ENCODE measurements around the gene PER1. TPM values are rescaled to one million over a fixed set of nuclear protein-coding genes. Genes with fewer than 3 reads are reported as not detected.
A peak's percentile ranks its signal among the peaks of the same experiment; 100 is the strongest.

PER1 gene
- total RNA-seq, 1 experiment from 2014 or later, result 9.7 TPM

DNA sequence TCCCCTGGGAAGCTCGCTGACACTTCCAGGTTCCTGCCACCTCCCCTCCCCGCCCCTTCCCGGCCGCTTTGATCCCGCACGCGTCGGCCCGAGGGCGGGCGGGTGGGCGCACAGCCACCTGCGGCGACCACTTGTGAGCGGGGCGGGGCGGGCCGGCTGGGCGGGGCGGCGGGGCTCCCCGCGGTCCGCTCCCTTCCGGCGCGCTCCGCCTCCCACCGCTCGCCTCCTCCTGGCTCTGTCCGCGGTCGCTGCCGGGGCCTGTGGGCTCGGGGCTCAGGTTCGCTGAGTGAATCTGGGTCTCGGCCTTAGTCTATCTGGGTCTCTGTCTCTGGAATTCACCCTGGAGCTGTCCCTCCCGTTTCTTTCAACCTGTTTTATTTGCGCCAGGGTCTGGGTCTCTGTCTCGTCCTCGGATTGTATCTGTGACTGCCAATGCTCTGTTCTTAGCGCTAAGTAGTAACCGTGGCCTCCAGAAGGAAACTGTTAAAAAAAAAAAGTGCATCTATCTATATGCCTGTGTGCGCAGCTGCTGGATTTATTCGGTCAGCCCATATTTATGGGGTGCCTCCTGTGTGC lies 25.6 kb downstream of the PER1 start:
- DNase-seq (ENCODE audit: low read depth, low spot score), result peak; percentile 61

DNA sequence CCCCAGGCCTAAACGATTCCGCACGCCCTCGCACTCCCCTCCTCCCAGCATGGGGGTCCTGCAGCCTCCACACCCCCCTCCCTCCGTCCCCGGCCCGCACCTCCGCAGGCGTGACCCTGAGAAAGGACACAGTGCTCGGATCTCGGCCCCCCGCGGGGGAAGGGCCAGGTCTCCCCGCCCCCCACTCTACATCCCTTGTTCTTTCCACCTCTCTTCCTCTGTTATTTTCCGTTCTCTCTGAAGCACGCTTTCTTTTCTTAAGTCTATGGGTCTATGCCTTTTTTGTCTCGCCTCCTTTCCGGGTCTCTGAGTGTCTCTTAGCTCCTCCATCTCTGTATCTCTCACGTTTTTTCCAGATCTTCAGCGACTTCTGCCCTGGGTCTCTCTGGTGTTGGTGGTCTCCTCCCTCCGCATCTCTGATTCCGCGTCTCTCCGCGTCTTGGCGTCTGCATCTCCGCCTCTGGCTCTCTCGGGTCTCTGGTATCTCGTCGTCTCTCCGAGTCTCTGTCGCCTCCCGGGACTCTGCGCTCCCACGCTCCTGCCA lies 26.2 kb downstream of the PER1 start:
- in situ Hi-C loops (cut with HindIII; ENCODE audit: low pct_unique_long_range_greater_than_20kb, low sequenced_read_pairs), result no loop called here
- DNase-seq (ENCODE audit: low read depth, low spot score), result peak; percentile 53

More for the DNA sequence above, 25.6 kb downstream of the PER1 start:
- in situ Hi-C loops (cut with HindIII; ENCODE audit: low pct_unique_long_range_greater_than_20kb, low sequenced_read_pairs), result no loop called here

- in situ Hi-C loops (cut with HindIII; ENCODE audit: low pct_unique_long_range_greater_than_20kb, low sequenced_read_pairs), result no loop called here
- peak; percentile 85 for DNase-seq (ENCODE audit: low read depth, low spot score)
Observed at GRCh38 chr17:8125154-8125946, 26.9 kb downstream of the PER1 start.

DNA sequence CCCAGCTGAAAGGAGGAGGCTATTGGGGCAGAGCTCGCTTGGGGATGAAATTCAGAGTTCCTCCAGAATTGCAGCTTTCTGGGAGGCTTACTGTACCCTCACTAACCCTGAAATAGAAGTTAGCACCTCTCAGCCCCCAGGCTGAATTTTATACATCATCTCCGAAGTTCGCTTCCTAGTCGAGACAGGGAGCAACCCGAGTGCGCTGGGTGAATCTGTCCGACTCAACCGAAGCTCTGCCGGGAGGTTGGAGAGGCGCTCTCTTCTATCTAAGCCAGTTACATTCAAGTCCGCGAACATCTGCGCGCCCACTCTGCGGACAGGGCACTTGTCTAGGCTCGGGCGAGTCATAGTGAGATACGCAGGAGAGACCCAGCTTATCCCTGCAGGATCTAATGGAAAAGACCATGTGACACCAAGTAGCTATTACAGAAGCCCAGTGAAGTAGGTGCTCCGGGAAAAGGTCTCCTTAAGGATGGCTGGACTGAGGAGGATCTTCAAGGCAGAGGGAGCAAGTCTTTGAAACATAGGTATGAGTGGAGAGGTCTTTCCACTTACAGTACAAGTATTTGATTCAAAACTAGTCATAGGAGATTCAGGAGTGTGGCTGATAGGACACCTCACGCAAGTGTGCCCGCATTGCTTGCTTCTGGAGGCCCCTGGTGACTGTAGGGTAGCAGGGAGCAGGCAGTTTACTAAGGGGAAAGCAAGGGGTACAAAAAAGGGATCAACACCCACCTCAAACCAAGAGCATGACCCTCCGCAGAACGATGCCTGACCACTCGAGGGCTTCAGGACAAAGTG lies 27.7 kb downstream of the PER1 start:
- in situ Hi-C loops (cut with HindIII; ENCODE audit: low pct_unique_long_range_greater_than_20kb, low sequenced_read_pairs), result no loop called here

GRCh38 chr17:8123695-8124349 lies 28.4 kb downstream of the PER1 start, which contains the start of gene HES7:
Gene HES7, minus strand, starts transcription at chr17:8124106. Its CDS starts 22 bp downstream, at chr17:8124084.
- in situ Hi-C loops (cut with HindIII; ENCODE audit: low pct_unique_long_range_greater_than_20kb, low sequenced_read_pairs), result no loop called here
- peak; percentile 32 for DNase-seq (ENCODE audit: low read depth, low spot score)

More for the DNA sequence above, 27.7 kb downstream of the PER1 start:
- DNase-seq (ENCODE audit: low read depth, low spot score), result no peak

- DNase-seq (ENCODE audit: low read depth, low spot score), result no peak
- in situ Hi-C loops (cut with HindIII; ENCODE audit: low pct_unique_long_range_greater_than_20kb, low sequenced_read_pairs), result no loop called here
Observed at GRCh38 chr17:8122924-8123694, 29.1 kb downstream of the PER1 start.

DNA sequence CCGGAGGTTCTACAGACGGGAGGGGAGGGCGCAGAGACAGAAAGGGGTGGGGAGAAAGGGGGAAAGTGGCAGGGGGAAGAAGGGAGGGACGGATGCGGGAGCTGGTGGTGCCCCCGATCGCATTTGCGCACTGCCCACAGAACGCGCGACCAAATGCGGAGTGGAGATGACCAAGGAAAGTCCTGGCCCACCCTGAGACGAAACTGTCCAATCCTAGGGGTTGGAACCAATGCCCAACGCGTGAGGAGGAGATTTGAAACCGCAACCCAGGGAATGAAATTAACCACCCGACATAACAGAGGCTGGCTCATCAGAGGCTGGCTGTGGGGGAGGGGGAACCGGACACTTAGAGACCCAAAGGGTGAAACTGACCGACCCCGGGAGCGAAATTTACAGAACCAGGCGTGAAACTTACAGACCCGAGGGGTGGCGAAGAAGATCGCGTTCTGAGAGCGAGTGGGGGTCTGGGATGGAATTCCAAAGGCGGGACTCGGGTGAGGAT lies 29.7 kb downstream of the PER1 start:
- in situ Hi-C loops (cut with HindIII; ENCODE audit: low pct_unique_long_range_greater_than_20kb, low sequenced_read_pairs), result no loop called here
- peak; percentile 34 for DNase-seq (ENCODE audit: low read depth, low spot score)

DNA sequence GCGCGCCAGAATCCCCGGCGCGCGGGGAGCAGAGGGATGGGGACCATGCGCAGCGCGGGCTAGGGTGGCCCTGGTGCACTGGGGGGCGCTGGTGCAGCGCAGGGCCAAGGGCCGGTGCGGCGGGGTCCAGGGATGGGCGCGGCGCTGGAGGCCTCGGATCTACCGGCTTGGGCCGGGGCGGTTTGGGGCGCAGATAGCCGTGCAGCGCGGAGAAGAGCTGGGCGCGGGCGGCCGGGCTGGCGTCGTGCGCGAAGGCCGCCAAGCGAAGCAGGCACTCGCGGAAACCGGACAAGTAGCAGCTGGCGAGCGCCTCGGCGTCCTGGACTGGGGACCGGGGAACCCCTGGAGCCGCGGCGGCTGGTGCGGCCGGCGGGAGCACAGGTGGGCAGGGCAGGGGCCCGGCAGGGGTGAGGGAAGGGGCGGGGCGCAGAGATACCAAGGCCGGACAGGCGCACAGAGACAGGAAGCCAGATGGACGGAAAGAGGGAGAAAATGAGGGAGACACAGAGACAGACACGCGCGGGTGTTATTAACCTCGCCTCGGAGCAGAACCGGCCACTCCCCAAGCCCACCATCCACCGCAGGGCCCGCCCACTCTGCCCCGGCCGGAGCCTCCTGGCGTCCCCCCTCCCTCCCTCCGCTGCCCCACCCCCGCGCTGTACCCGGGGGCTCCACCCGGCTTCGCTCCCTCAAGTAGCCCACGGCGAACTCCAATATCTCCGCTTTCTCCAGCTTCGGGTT lies 30.4 kb downstream of the PER1 start:
- in situ Hi-C loops (cut with HindIII; ENCODE audit: low pct_unique_long_range_greater_than_20kb, low sequenced_read_pairs), result no loop called here
- DNase-seq (ENCODE audit: low read depth, low spot score), result peak; percentile 63

DNA sequence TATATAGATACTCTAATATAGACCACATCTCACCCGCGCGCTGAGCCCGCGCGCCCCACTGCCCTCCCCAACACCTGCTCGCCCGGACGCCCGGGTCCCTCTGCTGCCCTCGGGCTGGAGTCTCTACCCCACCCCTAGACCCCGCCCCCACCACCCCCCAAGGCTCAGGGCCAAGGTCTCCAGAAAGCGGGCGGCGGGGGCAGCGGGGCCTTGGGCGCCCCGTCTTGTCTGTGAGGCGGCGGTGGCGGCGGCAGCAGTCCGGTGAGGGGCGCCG lies 30.9 kb downstream of the PER1 start:
- in situ Hi-C loops (cut with HindIII; ENCODE audit: low pct_unique_long_range_greater_than_20kb, low sequenced_read_pairs), result no loop called here
- no peak for DNase-seq (ENCODE audit: low read depth, low spot score)

DNA sequence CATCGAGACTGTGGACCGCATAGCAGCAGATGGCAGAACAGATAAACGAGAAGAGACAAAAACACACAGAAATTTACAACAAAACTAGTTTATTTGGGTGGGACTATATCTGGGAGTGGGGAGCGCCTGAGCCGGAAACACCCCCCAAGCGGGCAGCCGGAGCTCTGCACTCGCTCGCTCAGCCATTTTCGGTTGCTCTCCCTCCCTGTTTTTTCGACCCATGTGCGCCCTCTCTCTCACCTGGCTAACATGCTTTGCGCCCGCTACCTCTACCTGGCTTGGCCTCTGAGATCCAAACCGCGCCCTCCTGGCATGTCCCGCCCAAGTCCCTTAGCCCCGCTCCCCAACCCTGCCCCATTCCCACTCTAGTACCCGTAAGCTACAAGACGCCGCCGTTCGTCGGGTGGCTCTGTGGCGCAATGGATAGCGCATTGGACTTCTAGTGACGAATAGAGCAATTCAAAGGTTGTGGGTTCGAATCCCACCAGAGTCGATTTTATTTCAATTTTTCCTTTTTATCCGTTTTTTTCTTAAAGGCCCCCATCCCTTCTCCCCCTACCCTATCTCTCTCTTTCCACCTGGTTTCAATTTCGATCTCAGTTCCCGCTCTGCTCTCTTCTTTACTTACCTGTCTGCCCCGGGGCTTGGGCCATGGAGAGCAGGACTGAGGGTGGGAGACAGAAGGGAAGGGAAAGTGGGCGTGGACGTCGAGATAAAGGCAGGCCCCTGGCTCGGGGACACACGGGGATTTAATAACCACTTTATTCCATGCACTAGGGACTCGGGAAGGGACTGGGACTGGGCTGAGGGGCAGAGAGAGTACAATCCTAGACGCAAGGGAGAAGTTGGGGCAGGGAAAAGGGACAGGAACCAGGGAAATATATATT lies 31.4 kb downstream of the PER1 start:
- in situ Hi-C loops (cut with HindIII; ENCODE audit: low pct_unique_long_range_greater_than_20kb, low sequenced_read_pairs), result no loop called here
- DNase-seq (ENCODE audit: low read depth, low spot score), result peak; percentile 89

- in situ Hi-C loops (cut with HindIII; ENCODE audit: low pct_unique_long_range_greater_than_20kb, low sequenced_read_pairs), result no loop called here
- peak; percentile 96 for DNase-seq (ENCODE audit: low read depth, low spot score)
Observed at GRCh38 chr17:8119581-8120519, 32.4 kb downstream of the PER1 start.

GRCh38 chr17:8118769-8119580 lies 33.2 kb downstream of the PER1 start:
- in situ Hi-C loops (cut with HindIII; ENCODE audit: low pct_unique_long_range_greater_than_20kb, low sequenced_read_pairs), result no loop called here
- peak; percentile 93 for DNase-seq (ENCODE audit: low read depth, low spot score)

DNA sequence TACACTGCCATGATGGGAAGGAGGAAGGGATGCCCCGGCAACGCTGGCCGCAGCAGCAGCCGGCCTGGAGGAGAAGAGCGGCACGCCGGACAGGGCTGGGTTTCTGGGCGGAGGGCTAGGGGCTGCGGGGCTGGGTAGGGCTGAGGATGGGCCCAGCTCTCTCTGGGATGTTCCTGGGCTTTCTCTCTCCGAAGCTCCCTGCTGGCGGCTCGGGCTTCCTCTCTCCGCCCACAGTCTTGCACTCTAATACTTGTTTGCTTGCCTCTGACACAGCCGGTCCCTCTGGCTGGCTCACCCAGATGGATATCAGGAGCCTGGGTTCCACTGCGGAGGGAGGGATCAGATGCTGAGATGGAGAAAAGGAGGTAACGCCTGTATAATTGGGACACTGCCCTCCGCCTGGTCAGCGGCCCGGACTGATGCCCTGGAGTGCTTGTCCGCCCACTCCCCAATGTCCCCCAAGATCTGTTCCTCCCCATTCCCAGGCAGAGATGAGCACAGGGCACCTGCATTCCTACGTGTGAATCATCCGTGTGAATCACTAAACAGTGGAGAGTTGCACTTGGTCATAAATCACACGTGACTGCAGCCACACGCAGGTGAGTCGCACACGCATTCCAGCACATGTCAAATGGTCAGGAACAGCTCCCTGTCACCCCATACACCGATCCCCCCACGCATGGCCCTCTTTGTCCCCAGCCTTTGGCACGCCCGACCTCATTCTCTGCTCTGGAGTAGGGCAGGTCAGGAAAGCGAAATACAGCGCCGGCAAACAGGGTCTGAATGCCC lies 34.0 kb downstream of the PER1 start, which contains the start of gene ALOXE3:
TSS of gene ALOXE3 (minus strand) at position 535 of the 789 bp plus-strand sequence. CDS start at position 11, 524 bp downstream.
- in situ Hi-C loops (cut with HindIII; ENCODE audit: low pct_unique_long_range_greater_than_20kb, low sequenced_read_pairs), result no loop called here
- DNase-seq (ENCODE audit: low read depth, low spot score), result no peak
